Activated CD4-positive, CD25-positive, alpha-beta regulatory T cell treated with anti-CD3 and anti-CD28 coated beads, Interleukin-2, amount 50 U/mL, for 72 hours (primary cell): ENCODE results near the gene SDK2.

Experiments used
- DNase-seq: peaks from one replicate; pipeline ENCODE4 v3.0.0; 2021

SDK2 gene

DNA sequence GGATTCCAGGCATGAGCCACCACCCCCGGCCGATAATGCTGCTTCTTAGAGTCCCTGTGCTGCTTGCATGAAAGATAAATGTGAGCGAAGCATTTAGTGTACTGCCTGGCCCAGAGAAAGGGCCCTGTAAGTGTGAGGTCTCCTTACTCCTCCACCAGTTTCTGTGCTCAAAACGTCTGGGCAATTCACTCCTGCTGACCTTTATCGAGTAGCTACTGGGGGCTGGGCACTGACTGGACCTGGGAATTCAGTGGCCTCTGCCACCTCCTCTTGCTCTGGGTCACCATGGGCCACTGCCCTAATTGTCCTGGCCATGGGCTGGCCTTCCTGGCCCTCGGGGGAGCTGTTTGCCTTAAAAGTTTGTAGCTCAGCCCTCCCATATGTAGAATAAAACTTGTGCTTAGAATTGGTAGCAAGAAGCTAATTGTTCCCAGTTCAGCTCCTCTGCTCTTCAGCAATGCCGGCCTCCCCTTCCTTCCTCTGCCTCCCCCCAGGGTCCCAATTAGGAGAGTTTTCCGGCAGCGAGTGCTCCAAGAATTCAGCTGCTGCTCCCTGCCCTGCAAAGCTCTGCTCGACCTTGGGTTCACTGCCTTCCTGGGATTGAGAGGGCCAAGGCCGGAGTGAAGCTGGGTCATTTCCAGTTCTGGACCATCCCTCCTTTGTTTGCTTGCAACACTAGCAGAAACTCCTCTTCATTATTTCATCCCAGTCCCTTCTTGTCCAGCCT lies 233.5 kb downstream of the SDK2 start:
- DNase-seq = no peak

DNA sequence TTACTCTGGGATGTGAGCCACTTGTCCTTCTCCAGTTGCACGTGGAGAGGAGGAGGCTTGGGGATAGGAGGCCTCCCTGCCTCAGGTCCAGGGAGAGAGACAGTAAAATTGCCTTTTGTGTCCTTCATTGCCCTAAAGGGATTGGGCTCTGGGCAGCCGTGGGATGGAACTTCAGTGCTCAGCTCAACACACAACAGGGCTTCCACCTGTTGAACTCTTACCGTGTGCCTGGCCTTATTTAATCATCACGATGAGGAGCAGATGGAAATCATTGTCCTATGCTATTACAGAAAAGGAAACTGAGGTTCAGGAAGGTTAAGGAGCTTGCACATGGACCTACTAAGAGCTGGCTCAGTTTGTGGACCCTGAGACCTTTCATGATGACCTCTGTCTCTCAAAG lies 240.0 kb downstream of the SDK2 start:
- DNase-seq = no peak

DNA sequence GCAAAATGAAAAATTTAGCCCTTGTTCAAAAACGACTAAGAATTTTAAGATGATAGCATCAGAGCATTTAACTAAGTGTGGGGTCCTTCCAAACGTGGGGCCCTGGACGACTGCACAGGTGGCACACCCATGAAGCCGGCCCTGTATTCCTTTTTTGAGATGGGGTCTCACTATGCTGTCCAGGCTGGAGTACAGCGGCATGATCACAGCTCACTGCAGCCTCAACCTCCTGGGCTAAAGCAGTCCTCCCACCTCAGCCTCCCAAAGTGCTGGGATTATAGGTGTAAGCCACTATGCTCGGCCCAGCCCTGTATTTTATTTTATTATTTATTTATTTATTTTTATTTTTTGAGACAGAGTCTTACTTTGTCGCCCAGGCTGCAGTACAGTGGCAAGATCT lies 241.8 kb downstream of the SDK2 start:
- no peak for DNase-seq

DNA sequence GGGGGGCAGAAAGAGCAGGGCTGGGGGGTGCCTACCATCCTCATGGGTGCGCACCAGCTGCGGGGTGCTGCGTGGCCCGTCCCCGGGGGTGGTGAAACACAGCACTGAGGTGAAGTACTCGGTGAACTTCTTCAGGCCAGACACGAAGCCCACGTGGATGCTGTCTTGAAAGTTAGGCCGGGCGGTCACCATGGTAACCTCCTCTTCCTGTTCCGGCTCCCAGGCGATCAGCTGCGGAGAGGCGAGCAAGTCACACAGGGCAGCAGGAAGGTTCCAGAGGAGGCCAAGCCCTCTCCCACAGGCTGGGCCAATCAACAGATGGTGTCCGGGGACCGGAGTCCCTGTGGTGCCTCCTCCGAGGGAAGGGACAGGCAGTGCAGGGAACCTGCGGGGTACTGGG lies 242.3 kb downstream of the SDK2 start:
- no peak for DNase-seq

DNA sequence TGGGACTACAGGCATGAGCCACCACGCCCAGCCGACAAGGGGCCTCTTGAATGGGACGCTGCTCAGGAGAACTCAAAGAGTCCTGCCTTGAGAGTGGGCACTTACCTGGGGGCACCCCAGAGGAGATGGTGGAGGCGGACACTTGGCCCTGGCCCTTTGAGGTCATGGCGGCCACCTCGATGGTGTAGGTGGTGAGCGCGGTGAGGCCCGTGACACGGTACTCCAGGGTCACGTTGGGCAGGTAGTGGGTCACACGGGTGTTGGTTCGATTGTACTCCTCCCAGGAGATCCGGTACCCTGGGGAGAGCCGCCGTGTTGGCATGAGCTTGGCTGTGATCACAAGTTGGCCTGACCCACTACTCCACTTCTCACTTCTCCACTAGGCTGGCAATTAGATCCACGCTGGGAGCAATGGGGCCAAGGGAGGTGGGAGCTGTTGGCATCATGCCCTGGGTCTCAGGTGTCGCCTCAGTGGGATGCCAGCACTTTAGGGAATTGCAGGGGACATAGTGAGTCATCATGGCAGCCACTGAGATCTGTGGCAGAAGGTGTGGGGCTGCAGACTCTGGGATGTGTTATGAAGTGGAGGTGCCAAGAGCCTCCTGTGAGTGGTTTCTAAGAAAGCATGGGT lies 243.2 kb downstream of the SDK2 start:
- DNase-seq = no peak

DNA sequence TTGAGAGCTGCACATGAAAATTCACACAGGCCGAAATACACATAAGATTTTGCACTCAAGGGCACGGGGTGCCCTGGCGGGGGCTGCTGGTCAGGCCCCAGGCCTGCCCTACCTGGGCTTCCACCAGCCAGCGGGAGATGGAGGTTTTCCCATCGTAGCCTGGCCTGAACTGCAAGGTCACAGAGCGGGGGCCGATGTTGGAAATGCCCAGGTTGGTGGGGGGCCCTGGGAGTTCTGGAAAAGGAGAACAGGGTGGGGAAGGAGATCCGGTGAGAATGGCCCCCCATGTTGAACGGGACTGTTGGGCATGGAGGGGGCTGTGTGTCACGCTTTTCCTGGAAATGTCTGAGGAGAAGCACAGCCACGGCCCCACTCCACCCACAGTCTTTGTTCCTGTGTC lies 245.2 kb downstream of the SDK2 start:
- DNase-seq = no peak

DNA sequence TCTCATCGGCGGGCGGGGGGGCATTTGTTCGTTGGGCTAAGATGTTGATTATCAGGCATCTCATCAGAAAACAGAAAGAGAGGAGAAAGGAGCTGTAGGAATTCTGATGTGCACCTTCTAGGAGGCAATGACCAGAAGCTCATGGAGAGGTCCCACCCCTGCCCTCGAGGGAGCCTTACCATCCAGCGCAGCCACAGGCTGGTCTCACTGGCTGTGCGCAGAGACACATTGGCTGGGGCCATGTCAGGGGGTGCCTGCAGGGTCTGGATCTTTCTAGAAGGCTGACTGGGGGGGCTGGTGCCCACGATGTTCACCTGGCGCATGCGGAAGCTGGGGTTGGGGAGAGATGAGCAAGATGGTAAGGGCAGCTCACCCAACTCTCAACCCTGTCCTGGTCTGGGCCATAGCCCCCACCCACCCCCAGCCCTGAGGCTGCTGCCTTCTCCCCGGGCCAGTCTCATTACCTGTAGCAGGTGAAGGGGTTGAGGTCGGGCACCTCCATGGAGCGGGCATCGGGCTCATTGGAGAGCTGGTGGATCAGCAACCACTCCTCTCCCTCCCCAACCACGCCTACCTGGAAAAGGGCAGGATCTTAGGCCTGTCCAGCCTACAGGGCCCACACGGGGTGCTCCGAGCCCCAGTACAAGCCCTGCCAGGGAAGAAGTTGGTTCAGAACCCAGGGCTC lies 246.2 kb downstream of the SDK2 start:
- DNase-seq = no peak

DNA sequence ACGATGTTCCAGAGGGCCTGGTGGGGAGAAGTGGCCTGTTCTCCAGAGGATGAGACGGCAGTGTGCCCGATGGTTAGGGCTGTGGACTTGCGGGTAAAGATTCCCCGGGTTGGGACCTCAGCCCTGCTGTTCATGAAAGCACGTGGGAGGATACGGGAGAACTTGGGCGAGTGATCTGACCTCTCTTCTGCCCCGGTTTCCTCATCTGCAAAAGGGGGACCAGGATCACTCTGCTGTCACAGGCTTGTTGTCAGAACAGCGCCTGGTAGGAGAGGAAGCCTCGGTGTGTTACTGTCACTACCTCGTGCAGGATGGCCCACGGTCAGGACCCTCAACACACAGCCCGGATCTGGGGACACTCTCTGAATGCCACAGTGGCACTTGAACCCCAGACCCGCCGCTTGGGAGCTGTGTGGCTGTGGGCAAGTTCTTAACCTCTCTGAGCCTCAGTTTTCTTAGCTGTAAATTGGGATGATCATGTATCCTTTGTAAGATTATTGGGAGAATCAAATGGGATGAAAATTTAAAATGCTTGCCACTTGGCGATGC lies 246.9 kb downstream of the SDK2 start:
- DNase-seq = no peak

DNA sequence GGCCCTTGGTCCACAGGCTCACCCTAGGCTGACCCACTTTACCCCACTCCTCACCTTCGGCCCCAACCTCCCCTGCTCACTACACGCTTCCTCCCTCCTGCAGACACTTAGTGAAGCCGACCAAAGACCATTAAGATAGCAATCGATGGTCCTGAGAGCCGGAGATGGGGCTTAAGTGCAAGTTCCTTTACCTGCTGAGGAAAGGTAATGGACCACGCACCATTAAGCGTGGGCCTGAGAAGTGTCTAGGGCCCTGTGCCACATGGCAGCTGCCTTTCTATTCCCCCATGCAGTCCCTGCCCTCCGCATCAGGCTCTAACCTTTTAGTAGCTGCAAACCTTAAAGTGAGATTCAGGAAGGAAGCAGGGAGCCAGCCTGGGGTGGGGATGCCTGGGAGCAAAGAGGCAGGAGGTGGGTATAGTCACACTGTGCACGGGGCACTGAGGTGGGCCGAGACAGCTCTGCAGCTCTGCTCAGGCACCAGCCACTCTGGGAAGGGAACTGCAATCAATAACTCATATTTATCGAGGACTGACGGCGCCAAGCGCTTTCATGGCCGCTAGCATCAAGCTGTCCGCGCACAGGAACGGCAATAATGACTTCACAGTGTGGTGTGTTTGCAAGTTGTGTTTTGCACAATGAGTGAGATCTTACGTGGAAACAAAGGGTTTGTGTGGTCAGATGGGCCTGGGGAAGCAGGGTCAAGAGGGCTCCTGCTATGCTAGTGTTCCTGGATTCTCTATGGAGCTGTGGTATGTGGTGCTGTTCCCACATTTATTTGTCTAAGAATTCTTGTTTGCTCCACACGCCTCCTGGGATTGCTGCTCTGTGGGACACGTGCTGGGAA lies 247.6 kb downstream of the SDK2 start:
- no peak for DNase-seq

DNA sequence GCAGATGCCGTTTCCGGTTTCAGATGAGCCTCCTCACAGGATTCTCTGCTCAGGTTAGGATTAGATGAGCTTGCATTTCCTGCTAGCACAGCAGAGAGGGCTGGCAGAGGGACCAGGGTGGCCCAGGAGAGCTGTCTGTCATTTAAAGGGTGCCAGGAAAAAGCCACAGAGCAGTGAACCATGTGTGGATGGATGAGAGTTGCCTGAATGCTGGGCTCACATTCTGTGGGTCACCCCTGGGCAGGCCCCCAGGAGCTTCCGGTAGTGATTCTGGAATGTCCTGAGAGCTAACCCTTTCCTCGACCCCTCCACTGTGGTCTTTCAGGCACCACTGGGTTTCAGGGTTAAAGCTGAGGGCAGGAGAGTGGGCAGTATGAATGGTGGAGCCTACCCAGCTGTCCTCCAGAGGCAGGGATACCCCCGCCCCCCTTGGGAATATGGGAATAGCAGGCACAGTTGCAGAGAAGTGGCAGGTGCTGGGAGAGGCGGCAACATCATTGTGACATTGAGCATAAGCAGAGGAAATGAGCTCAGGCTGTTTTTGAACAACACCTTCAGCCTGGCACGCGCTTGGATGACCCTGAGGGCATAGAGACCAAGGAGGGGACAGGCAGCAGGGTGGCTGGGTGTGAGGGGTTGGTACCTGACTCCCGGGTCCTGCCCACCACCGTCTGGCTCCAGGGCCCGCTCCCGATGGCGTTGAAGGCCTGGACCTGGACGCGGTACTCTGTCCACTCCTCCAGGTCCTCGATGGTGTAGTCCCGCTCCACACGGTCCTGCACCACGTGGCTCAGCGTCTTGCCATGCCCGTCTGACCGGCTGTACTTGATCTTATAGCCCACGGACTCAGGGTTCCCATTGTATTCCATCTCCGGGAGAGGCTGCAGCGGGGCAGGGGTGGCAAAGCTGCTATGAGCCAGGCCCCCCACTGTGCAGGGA lies 249.5 kb downstream of the SDK2 start:
- no peak for DNase-seq

DNA sequence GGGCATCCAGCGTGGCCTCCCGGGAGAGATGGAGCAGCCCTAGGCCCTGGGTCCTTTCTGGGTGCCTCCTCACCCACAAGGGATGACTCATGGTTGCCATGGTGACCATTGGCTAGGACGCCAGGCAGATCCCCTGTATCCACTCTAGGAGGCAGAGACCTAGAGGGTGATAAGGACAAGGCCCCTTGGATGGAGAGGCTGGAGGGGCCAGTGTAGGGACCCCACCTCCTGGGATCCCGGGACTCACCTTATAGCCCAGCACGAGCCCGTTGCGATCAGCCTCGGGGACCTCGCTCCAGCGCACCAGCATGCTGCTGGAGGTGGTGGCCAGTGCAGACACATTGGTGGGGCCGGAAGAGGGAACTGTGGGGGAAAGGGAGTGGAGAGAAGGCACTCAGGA lies 250.3 kb downstream of the SDK2 start:
- no peak for DNase-seq

DNA sequence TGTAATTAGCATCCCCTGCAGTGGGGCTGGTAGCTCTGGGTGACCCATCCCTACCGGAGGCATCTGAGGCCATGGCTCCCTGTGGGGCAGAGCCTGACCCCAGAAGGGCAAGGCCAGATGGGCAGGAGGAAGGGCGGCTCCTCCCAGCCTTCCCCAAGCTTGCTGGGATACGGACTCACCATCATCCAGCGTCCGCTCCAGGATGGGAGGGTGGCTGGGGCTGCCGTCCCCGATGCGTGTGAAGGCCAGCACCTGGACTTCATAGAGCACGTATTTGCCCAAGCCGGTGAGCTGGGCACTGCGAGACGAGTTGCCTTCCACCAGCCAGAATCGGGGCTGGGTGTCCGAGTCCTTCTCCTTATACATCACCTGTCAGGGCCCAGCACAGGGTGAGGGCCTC lies 250.9 kb downstream of the SDK2 start:
- no peak for DNase-seq

DNA sequence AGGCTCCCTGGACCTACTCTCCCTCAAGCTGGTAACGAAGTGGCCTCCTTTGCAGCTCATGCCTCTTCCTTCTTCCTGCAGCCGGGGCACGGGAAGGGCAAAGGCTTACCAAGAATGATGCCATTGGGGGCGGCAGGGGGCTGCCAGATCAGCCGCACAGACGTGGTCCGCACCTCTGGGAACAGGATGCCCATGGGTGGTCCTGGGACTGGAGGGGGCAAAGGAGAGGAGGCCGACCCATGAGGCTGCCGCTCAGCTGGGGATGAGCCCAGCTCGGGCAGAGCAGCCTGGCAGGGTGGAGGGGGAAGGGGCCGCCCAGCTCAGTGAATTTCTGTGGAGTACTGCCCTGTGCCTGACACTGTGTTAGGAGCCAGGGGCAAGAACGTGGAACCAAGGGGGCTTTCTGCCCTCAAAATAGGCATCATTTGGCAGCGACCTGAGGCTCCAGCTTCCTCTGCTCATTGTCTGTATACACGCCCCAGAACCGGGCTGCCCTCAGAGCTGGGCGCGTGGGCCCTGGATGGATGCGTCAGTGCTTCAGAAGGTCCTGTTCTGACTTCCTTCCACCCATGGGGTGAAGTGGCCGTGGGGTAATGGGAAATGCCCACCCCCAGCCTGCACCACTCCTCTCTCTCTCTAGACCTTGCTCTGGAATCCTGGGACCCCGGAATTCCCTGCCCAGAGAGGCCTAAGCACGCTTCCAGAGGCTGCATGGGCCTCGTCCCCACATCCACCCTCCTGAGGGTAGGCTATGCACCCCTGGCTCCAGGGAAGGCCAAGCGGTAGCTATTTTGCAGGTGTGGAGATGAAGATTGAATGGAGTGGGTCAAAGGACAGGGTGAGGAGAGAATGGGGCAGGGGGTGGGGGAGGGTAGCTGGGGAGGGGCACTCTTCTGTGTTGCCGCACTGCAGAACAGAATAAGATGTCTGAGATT lies 252.6 kb downstream of the SDK2 start:
- DNase-seq = no peak

DNA sequence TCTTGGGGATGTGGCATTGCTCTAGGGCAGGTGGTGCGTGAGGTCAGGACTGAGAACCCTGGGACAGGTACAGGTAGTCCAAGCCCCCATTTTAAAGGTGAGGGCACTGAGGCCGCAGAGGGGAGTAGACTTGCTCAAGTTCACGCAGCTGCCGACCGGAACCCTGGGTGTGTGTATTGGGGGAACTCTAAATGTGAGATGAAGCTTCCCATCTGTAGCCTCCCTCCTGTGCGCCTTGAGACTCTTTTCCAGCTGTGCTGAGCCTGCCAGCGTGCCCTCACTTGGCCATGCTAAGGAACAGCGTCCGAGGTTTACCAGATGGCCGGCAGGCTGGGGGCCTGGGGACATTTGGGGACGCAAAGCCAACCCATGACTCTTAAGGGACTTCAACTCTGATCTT lies 253.4 kb downstream of the SDK2 start:
- no peak for DNase-seq

DNA sequence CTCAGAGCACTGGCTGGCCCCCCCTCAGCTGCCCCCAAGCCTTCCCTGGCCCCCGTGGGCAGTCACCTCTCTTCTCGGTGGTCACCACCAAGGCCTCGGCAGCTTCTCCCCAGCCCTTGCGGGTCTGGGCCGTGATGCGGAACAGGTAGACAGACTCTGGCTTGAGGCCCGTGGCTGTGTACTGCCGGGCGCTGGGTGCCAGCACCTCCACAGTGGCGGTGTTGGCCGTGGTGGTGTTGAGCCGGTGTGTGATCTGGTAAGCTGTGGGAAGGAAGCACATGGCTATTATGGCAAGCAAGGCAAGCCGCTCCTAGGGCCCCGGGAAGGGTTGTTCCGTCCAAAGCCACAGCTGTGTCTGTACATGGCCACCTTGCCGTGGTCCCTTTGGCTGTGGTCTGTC lies 254.0 kb downstream of the SDK2 start:
- DNase-seq = no peak

DNA sequence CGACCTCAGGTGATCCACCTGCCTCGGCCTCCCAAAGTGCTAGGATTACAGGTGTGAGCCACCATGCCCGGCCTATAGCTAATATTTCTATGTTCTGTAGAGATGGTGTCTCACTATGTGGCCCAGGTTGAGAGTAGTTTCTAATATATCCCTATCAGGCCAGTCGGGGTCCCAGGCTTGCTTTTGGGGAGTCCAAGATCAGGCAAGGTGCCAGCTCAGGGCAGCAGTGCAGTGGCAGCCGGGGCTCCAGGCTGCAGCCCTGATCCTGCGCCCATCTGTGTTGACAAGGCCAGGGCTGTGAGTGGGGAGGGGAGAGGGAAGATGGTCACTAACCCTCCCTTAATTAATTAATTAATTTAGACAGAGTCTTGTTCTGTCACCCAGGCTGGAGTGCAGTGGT lies 254.8 kb downstream of the SDK2 start:
- DNase-seq = no peak

DNA sequence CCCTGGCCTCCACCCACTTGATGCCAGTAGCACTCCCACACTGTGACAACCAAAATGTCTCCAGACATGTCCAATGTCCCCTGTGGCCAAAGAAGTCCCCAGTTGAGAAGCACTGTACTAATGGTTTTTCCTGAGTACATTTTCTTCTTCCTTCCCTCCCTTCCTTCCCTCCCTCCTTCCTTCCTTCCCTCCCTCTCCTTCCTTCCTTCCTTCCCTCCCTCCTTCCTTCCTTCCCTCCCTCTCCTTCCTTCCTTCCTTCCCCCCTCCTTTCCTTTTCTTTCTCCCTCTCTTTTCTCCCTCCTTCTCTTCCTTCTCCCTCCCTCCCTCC lies 255.7 kb downstream of the SDK2 start:
- no peak for DNase-seq

DNA sequence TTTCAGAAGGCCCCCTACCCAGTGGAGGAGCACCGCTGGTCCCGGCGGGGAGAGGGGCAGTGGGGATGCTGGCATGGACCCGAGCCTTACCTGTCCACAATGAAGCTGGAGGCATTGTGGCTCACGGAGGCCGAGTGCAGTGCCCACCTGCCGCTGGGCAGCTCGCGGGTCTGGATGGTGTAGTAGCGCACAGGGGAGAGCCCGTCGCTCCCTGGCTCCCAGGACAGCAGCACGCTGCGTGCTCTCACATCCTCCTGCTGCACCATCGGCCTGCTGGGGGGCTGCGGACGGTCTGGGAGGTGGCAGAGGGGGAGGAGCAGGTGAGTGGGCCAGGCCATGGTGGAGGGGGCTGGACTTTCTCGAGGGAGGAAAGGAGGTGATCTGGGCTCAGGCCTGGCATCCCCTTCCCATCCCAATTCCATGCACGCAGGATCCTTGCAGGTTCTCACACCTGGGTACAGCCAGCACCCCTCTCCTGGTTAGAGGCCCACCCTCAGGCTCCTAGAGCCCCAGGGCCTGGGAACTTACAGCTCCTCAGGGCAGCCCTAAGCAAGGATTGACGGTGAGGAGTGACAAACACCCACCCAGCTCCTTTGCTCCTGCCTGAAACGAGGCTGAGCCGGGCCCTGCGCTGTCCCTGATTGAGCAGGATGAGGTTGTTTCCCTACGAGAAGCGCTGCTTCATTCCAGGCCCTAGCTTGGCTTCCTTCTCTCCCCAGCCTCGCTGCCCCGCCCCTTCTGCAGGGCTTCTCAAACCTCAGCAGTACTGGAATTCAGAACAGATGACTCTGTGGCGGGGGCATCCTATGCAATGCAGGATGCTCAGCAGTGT lies 256.3 kb downstream of the SDK2 start:
- no peak for DNase-seq

DNA sequence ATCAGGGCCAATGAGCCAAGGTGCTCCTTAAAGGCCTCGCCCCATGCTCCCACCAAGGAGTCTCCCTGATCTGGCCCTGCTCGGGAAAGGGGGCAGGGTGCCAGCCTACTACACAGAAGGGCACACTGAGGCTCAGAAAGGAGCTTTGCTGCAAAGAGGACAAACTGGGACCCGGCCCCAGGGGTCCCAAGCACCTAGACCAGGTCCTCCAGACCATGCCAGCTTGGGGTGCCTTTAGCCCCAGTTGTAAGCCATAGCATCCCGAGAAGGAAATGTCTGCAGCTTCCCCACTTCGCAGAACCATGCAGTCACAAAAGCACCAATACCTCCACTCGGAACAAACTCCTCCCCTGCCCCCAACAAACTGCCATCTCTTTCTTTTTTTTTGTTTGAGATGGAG lies 257.7 kb downstream of the SDK2 start:
- DNase-seq = no peak

DNA sequence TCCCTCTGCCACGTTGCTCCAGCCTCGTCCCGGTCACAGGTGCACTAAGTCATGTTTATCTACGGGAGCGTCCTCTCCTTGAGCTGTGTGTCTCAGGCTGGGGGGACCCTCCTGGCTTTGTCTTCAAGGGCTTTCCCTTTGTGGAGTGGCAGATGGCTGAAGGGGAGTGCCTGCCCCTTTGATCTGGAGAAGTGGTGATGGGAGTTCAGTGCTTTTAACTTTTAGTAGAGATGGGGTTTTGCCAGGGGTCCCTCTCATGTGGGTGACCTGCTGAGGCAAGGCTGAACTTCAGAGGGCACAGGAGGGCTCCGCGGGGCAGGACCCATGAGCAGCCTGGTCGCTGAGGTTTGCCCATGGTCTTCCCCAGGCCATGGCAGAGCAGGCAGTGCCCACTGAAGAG lies 259.3 kb downstream of the SDK2 start:
- DNase-seq = no peak
